DMS 273 treated with DMSO at 0.1 percent for 48 hours (cell line): ENCODE data around the gene PHF12.
"Not testable (repeated sequence)": the region's sequence is repeated elsewhere in the genome, so short reads cannot be mapped to it uniquely, and the experiment has no call there.

Source experiments
- DNase-seq: peaks from one replicate; lab custom pipeline; 2025; lab: John Stamatoyannopoulos, UW

PHF12 gene

GRCh38 chr17:28901866-28902818 lies 49.2 kb downstream of the PHF12 start:
- DNase-seq, result no peak

GRCh38 chr17:28900986-28901726 lies 50.2 kb downstream of the PHF12 start:
- DNase-seq, result no peak

GRCh38 chr17:28899212-28899815 lies 52.0 kb downstream of the PHF12 start:
- DNase-seq, result no peak

- no peak for DNase-seq
Observed at GRCh38 chr17:28898527-28898955, 52.8 kb downstream of the PHF12 start.

GRCh38 chr17:28897769-28898526 lies 53.4 kb downstream of the PHF12 start:
- DNase-seq, result no peak

GRCh38 chr17:28896884-28897768 lies 54.2 kb downstream of the PHF12 start, which contains the start of gene FLOT2:
FLOT2 (minus strand) TSS chr17:28897733; CDS start chr17:28897574, 159 bp downstream.
- DNase-seq, result no peak

- DNase-seq, result no peak
Observed at GRCh38 chr17:28896491-28896883, 54.8 kb downstream of the PHF12 start.

GRCh38 chr17:28895794-28896447 lies 55.4 kb downstream of the PHF12 start:
- no peak for DNase-seq

GRCh38 chr17:28893248-28894183 lies 57.8 kb downstream of the PHF12 start:
- not testable (repeated sequence) for DNase-seq

GRCh38 chr17:28892024-28892423 lies 59.3 kb downstream of the PHF12 start:
- DNase-seq, result no peak

- no peak for DNase-seq
Observed at GRCh38 chr17:28891201-28891600, 60.1 kb downstream of the PHF12 start.

- no peak for DNase-seq
Observed at GRCh38 chr17:28889996-28890395, 61.3 kb downstream of the PHF12 start.

- no peak for DNase-seq
Observed at GRCh38 chr17:28888832-28889231, 62.5 kb downstream of the PHF12 start.

GRCh38 chr17:28887871-28888471 lies 63.3 kb downstream of the PHF12 start:
- no peak for DNase-seq

GRCh38 chr17:28885951-28886350 lies 65.4 kb downstream of the PHF12 start:
- no peak for DNase-seq

- no peak for DNase-seq
Observed at GRCh38 chr17:28885363-28885762, 66.0 kb downstream of the PHF12 start.

GRCh38 chr17:28883967-28884702 lies 67.2 kb downstream of the PHF12 start:
- no peak for DNase-seq
